ENCODE data around the gene SLC25A33.
"Not testable (repeated sequence)": the region's sequence is repeated elsewhere in the genome, so short reads cannot be mapped to it uniquely, and the experiment has no call there.

The SLC25A33 gene

DNA sequence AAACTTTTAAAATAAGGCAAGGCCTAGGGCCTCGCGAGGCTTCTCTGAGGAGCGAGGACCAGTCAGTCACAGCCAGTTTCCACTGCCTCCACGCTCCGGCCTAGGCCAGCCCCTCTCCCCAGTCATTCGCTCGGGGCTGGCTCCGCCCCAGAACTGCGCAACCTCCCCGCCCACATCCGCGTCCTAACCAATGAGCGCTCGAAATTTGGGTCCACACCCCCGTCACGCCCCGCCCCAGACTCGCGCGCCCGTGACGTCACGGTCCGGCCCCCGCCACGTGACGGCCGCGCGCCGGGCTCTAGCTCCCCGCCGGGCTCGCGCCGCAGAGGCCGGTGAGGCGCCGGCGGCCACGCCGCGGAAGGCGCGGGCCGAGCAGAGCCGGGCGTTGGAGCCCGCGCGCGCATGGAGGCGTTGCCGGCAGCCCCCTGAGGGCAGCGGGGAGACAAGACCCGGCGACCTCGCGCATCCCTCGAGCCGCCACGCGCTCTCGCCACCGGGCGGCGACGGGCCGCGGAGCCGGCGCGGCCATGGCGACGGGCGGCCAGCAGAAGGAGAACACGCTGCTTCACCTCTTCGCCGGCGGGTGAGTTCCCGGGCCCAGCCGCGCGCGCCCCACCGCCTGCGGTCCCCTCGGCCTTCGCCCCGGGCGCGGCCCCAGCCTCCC is at the start of gene SLC25A33:
Gene SLC25A33, plus strand, starts transcription at position 301 of the 664 bp plus-strand sequence. Its CDS starts 227 bp downstream, at position 528.
- DNase-seq (ENCODE audit: low read depth in 3 of 3, low spot score in 1 of 3) = peak; percentile 90 to 99 (median 94)

DNA sequence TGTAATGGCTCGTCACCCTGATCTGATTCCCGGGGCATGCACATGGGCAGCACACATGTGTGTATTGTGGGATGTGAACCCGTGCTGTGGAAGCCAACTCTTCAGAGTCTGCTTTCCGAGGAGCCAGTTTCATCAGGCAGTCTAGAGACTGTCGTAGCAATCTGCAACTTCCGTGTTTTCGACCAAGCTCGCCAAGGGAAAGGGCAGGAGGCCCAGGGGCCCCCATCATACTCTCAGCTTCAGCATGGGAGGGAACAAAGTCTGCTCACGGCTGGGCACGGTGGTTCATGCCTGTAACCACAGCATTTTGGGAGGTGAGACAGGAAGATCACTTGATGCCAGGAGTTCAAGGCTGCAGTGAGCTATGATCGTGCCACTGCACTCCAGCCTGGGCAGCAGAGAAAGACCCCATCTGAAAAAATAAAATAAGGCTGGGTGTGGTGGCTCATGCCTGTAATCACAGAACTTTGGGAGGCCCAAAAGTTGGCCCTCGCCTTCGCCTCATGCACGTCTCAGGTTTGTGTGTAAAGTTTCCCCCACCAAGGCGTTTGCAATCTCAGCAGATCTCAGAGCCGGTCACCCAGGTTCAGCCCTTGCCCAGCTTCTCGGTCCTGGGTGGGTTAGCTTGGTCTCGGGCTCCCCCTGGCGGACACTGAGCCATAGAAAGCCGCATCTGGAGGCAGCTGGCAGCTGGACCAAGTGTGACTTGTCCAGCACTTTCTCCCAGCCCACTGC is 48.5 kb upstream of the SLC25A33 start:
- peak; percentile 62 to 87 (median 66) for DNase-seq (ENCODE audit: low read depth in 3 of 3, low spot score in 1 of 3)

DNA sequence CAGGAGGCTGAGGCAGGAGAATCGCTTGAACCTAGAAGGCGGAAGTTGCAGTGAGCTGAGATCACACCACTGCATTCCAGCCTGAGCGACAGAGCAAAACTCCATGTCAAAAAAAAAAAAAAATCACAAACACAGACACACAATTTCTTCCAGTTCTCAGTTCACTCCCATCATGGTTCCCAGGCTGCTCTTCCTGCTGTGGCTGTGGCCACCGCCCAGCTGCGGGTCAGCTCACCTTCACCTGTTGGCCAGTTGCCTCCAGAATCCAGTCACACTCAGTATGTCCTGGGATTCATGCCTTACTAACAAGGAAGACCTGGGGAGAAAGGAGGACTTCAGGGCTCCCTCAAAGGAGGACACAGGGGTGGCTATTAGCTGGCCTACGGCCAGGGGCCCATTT is 45.9 kb upstream of the SLC25A33 start:
- no peak for DNase-seq (ENCODE audit: low read depth in 3 of 3, low spot score in 1 of 3)

GRCh38 chr1:9494936-9495758 is 44.1 kb upstream of the SLC25A33 start:
- peak; percentile 15 to 63 (median 31) for DNase-seq (ENCODE audit: low read depth in 3 of 3, low spot score in 1 of 3)

- no peak for DNase-seq (ENCODE audit: low read depth in 3 of 3, low spot score in 1 of 3)
Observed at GRCh38 chr1:9495854-9496374, 43.4 kb upstream of the SLC25A33 start.

- DNase-seq (ENCODE audit: low read depth in 3 of 3, low spot score in 1 of 3) = no peak
Observed at GRCh38 chr1:9500756-9501754, 38.2 kb upstream of the SLC25A33 start.

DNA sequence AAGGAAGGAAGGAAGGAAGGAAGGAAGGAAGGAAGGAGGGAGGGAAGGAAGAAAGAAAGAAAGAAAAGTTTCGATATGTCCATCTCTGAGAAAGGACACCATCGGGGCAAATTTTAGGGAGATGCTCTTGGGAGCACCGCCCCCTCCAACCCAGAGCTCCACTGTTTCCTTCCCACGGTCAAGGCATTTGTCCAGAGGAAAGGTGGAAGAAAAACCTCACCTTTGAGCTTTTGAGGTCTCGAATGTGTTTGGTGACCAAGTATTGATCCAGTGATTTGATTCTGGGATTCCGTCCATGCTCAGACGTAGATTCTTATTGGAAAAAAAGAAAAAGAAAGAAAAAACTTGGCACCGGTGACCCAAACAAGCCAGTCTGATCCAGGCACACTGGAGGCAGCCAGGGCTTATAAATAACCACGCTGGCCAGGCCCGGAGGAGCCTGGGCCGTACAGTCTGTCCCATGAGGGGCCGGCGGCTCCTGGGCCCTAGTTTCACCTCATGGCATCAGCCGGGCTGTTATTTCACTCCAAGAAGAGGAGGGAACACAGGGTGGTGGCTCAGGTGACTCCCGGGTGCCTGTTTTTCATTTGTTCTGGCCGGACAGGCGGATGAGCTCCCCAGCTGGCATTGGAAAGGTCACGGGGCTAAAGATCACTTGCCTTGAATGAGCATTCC is 36.1 kb upstream of the SLC25A33 start:
- no peak for DNase-seq (ENCODE audit: low read depth in 3 of 3, low spot score in 1 of 3)

DNA sequence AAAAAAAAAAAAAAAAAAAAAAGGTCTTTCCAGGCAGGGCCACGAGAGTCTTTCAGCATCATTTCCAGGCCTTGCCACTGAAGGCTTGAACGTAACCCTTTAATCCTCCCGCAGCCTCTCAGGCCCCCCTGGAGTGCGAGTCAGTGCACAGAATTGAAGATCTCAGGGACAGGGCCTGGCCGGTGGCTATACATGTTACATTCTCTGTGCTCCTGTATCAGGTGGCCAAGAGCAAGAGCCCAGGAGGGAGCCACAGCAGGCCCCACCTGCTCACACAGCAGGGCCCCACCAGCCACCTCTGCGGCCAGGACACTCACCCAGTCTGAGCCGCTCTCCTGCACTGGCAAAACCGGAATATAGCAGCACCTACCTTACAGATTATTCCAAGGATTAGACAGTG is 34.1 kb upstream of the SLC25A33 start:
- DNase-seq (ENCODE audit: low read depth in 3 of 3, low spot score in 1 of 3) = no peak

GRCh38 chr1:9506901-9507300 is 32.4 kb upstream of the SLC25A33 start:
- no peak for DNase-seq (ENCODE audit: low read depth in 3 of 3, low spot score in 1 of 3)

- DNase-seq (ENCODE audit: low read depth in 3 of 3, low spot score in 1 of 3) = no peak
Observed at GRCh38 chr1:9510130-9510529, 29.1 kb upstream of the SLC25A33 start.

- not testable (repeated sequence) for DNase-seq (ENCODE audit: low read depth in 3 of 3, low spot score in 1 of 3)
Observed at GRCh38 chr1:9515550-9515949, 23.7 kb upstream of the SLC25A33 start.

DNA sequence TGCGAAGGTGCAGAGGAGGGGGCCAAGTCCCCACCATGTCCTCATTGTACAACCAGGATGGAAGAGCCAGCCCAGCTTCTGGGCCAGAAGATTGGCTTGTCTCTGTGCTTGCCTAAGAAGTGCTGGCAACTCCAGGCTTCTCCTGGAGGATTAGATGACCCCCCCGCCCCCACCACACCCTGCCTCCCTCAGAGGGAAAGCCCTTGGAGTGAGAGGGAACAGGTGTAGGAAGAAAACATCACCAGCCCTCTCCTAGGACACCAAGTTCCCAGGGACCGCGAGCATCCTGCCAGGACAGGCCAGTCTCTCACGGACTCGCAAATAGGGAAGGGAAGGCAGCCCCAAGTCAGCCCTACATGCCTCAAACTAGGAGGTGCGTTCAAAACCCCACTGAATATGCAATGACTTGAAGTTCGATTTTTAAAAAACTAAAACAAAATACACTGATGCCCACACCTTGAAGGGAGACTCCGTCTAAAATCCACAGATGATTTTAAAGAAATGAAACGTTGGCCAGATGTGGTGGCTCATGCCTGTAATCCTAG is 20.7 kb upstream of the SLC25A33 start:
- DNase-seq (ENCODE audit: low read depth in 3 of 3, low spot score in 1 of 3) = no peak

DNA sequence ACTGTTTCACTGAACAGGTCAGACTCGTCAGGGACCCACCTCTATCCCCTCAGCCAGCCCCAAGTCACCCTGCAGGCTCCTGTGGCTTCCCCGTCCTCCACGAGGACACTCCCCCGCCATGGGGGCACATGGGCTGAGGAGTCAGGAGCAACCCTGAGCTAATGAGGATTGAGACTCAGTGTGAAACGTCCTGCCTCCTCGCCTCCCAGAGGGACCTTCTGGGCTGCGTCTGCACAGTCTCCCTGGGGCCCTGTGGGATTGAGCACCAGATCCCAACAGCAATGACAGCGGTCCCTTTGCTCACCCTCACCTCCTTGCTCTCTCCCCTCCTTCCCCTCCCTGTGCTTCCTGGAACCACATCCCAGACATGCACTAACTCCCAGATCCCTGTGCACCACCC is 18.9 kb upstream of the SLC25A33 start:
- DNase-seq (ENCODE audit: low read depth in 3 of 3, low spot score in 1 of 3) = no peak

DNA sequence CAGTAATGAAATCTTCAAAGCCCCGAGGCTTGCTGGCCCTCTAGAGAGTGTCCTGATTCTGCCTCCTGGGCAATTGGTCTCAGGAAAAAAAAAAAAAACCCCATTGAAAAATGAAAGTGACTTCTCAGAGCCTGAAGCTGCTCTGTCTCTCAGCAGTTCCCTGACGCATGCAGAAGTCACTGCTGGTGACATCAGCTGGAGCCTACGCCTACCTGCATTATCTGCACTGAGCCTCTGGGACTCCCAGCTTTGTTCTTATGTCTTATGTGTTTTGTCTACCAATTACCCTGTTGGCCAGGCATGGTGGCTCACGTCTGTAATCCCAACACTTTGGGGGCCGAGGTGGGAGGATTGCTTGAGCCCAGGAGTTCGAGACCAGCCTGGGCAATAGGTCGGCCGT is 10.1 kb upstream of the SLC25A33 start:
- DNase-seq (ENCODE audit: low read depth in 3 of 3, low spot score in 1 of 3) = no peak

DNA sequence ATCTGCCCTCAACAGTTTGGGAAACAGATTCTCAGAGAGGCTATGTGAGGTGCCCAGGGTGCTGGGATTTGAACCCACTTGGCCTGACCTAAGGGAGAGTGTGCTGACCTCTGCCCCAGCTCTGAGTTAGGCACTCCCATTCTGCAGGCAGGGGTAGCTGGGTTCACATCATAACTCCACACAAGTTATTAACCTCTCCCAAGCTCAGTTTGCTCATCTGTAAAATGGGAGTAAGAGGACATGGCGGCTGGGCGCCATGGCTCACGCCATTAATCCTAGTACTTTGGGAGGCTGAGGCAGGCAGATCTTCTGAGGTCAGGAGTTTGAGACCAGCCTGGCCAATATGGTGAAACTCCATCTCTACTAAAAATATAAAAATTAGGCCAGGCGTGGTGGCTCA is 8.9 kb upstream of the SLC25A33 start:
- DNase-seq (ENCODE audit: low read depth in 3 of 3, low spot score in 1 of 3) = no peak

DNA sequence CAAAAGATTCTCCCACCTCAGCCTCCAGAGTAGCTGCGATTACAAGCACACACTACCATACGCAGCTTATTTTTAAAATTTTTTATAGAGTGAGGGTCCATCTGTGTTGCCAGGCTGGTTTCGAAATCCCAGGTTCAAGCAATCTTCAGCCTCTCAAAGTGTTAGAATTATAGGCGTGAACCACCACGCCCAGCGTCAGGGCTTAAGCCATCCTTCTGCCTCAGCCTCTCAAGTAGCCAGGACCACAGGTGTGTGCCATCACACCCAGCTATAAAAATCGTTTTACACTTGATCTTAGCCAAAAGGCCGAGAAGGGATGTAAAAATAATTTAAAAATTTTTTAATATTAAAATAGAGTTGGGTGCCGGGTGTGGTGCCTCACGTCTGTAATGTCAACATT is 4.3 kb upstream of the SLC25A33 start:
- DNase-seq (ENCODE audit: low read depth in 3 of 3, low spot score in 1 of 3) = no peak

DNA sequence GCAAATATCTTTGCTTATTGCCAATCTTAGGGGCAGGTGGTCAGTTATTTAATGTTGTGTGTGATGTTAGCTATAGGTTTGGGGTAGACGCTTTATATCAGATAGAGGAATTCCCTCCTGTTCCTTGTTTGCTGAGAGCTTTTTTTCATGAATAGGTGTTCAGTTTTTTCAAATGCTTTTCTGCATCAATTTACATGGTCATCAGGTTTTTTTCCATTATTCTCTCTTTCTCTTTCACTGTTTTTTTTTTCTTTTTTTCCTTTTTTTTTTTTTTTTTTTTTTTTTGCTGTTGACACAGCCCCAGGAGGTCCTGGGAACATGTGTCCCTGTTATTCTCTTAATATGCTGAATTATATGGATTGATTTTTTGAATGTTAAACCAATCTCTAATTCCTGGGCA is 3.0 kb upstream of the SLC25A33 start:
- no peak for DNase-seq (ENCODE audit: low read depth in 3 of 3, low spot score in 1 of 3)

- no peak for DNase-seq (ENCODE audit: low read depth in 3 of 3, low spot score in 1 of 3)
Observed at GRCh38 chr1:9537863-9538668, 1.2 kb upstream of the SLC25A33 start.

- no peak for DNase-seq (ENCODE audit: low read depth in 3 of 3, low spot score in 1 of 3)
Observed at GRCh38 chr1:9538669-9539164, 548 bp upstream of the SLC25A33 start.
